Middle frontal gyrus (tissue), 1 donor: ENCODE results near the gene CDCA7.
"Not testable (repeated sequence)": the region's sequence is repeated elsewhere in the genome, so short reads cannot be mapped to it uniquely, and the experiment has no call there.

Source experiments
- DNase-seq: peaks from one replicate; pipeline ENCODE4 v3.0.0-alpha.2; 2015; ENCODE audit warnings: low spot score; ENCODE audit errors: extremely low spot score

Gene CDCA7

DNA sequence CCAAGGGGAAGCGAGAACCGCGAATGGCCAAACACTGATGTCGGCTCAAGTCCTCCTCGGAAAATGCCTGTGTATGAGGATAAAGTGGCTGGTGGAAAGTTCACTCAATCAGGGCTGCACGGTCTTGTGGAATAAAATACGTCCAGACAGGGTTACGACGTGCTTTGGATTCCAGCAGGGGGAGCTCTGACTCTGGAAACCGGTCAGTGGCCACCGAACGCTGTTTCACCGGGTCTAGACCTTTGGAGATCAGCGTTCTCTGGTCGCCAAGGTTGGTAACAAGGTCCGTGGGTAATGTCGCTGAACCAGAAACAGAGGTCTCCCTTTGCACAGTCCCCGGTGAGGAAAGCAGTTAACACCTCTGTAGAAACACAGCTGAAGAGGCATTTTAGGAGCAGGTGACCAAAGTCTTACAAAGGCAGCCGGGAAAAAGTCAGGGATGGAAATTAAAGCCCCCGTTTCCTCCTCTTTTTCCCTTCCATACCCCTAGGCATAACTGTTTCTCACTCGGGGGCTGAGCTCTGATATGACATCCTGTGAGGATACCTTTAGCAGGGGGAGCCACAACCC, 47.8 kb downstream of the CDCA7 start:
- peak; percentile 72 for DNase-seq

DNA sequence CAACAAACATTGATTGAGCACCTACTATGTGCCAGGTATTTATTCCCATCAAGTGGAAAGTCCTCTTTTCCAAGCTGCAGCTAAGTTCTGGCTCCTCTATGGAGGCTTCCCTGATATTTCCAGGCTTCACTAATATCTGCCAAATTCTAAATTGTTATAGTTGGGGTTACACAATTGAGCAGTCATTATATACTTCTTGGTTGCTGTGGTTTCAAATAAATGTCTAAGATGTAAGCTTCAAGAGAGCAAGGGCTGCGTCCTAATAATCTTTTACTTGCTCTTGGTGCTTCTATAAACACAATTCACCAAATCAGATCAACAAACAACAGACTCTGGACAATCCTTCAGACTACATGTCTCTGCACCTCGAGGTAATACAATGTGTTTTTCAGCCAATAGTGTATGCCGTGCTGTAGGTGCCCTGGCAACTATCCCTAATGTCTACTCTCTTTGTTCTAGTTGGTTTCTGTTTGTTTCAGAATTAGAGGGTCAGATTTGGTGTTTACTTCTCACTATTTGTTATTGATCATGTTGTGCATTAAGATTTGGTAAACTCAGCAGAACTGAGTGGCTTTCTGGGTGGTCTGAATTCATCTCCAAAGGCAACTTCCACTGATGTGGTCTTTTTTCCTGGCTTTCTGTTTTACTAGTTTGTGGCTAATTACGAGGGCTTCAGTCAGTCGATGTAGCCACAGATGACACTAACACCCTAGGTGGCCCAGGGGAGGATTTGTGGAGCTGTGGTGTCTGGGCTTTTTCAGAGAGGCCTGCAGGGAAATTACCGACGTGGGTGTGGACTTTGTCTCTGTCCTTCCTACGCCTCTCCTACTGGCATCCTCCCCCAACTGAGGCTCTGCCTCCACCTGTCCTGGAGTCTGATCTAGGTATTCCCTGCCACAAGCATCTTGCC, 50.4 kb downstream of the CDCA7 start:
- DNase-seq = no peak

DNA sequence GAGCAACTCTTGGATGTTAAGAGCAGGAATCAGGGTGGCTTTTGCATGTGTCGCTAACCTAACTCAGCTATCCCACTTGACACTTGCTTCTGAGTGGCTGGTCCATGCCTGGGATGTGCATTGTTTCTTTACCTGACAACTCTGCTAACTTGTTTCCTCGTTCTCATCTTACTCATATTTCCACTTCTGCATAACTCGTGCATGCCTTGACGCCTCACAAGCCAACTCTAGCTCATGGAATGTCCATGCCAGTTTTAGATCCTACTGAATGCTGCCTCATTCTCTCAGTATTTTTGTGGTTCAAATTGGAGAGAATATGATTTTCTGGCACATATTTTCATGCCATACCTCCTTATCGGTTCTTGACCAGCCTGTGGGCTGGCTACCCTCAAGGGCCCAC, 52.5 kb downstream of the CDCA7 start:
- DNase-seq = no peak

DNA sequence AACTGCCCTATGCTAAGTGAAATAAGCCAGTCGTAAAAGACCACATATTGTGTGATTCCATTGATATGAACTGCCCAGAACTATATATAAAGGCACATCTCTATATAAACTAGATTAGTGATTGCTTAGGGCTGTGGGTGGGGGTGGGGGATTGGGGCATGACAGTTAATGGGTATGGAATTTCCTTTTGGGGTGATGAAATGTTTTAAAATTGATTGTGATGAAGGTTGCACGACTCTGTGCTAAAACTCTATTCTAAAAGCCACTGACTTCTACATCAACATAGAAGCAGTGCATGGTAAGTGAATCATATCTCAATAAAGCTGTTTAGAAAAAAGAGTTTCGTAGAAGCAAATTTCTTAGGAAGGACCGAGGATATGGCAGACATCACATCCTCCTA, 53.0 kb downstream of the CDCA7 start:
- no peak for DNase-seq

DNA sequence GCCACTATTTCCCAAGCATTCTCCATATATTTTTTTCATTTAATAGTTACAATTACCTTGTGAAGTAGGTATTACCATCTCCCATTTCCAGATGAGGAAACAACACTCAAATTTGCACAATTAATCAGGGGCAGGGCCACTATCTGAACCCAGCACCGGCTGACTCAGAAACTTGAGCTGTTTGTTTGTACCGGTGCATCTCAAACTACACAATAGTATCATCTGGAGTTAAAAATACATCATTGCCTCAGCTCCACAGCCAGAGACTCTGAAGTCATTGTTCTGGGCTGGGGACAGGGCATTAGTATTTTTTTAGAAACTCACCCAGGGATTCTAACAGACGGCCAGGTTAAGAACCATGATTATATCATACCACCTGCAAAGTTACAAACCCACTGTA, 55.9 kb downstream of the CDCA7 start:
- no peak for DNase-seq

DNA sequence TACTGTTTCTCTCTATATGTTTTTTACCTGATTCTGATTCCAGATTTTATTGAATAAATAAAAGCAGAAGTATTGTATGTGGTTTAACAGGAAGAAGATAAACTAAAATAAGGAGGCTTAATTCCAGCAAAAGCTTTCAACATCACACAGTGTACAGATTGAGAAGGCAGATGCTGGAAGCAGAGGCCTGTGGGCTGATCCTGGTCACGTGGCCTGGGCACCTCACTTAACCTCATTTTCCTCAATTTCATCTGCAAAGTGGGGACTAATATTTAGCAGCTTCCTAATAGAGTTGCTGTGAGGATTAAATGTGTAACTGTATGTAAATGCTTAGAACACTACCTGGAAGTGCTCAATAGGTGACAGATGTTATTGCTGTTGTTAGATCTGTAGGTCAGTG, 58.0 kb downstream of the CDCA7 start:
- DNase-seq = no peak

DNA sequence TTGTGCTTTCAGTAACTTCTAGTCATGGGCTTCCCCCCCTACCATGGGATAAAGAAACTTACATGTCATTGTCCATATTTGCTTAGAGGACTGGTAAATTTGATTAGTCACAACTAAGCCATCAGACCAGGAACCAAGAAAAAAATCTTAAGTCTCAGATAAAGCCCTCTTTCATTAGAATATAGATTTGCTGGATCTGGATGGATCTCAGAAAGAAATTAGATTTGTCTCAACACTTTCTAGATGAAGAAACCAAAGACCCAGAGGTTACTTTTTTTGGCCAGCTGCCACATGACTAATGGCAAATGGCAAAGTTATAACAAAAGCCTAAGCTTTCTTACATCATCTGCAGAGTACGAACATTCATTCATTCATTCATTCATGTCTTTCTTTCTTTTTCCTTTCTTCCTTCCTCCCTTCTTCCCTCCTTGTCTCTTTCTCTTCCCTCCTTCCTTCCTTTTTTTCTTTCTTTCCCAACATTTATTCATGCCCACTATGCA, 60.2 kb downstream of the CDCA7 start:
- DNase-seq = no peak

DNA sequence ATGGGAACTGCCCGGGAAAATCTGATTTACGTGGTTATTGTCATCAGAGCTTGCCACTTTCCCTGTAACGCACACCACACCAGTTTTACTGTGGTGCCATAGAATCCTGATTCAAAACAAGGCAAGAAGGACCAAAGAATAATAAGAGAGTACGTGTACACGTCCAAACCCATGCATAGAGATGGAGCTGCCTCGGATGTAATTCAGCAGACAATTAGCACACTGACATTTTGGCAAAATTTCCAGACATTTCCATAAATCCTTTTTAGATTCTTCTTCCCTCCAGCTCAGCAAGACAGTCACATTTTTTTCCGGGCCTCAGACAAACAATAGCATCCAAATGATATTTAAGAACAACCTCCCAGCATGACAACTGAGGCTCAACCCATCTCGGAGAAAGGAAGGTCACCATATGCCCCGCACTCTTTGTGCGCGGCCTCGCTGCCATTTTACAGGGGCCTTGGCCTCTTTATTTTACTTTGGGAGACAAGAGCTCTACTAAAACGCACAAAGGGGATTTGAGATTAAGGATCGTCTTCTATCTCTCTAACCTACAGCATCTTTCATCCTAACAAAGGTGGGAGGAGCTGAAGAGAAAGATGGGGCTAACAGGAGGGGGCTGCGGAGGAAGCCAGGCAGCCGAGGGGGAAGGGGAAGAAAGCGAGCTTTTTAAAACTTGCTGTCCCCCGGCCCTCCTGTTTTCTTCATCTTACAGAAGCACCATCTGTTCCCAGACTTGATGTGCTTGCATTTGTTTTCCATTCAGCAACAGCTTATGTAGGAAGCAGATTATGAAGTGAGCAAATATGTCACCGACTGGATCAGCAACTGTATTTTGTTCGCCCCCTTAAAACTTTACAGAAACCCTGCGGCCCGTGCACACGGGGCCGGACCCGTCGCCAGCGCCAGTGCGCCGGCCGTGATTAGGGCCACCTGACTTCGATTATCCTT, 61.0 kb downstream of the CDCA7 start:
- DNase-seq = no peak

DNA sequence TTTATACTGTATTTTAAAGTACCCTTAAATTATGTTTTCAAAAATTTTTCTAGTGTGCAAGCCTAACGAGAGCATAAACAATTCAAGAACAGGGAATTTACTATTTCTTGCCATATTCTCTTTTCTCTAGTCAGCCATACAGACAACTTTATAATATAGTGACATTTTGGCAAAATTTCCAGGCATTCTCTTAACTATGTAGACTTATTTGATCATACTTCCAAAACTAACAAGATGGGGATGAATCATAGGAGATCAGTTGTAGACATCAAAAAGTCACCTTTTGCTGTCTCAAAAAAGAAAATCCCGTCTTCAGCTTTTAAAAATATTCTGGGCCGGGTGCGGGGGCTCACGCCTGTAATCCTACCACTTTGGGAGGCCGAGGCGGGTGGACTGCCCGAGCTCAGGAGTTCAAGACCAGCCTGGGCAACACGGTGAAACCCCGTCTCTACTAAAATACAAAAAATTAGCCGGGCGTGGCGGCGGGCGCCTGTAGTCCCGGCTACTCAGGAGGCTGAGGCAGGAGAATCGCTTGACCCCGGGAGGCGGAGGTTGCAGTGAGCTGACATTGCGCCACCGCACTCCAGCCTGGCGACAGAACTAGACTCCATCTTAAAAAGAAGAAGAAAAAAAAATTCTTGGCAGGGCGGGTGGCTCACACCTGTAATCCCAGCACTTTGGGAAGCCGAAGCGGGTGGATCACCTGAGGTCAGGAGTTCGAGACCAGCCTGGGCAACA, 61.9 kb downstream of the CDCA7 start:
- DNase-seq = not testable (repeated sequence)

DNA sequence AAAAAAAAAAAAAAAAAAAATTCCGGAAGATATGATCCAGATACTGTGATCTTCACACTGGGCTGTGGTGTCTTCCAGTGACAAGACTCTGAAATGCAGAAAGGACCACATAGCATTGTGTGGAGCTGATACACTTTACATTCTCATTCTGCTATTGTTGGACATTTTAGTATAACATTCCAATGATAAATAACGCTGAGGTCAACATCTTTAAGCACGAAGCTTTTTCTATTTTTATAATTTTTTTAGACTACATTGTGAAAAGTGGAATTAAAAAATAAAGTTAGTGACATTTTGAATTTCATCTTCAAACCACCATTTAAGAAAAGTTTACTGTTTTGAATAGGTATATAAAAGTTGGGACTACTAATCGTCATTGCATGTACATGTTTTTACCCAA, 62.7 kb downstream of the CDCA7 start:
- no peak for DNase-seq

DNA sequence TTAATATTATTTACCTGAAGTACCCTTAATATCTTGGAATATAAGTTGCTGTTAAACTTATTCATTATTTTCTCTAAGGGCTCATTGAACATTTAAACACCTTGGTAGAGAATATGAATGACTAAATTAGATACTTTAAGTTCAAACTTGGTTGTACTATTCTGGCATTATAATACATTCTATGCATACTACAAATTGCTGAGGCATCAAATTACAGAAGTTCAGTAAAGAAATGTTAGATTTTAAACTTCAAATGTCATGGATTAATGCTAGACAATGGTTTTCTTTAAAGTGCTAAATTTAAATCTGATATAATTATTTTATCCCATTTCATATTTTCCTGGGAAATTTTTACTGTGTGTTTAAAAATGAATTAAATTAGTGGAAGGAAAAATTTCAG, 63.1 kb downstream of the CDCA7 start:
- DNase-seq = no peak
